K562 (cell line): Measurements from ENCODE around the gene HAND2. TPM values are rescaled to one million over a fixed set of nuclear protein-coding genes. Genes with fewer than 3 reads are reported as not detected.

Source experiments
- ATAC-seq: fragments of 200-7000 bp; cut with Tn5 transposase; 3 replicates; pipeline ENCODE4 v1.9.1; 2020; ENCODE audit warnings: moderate library complexity
- BruUV-seq: library from RNA; stranded (reverse); fragments of 400-500 nt; replicated peaks from 2 replicates; lab custom pipeline; 2021; lab: Mats Ljungman, UMichigan
- CTCF ChIA-PET: fragments of 300-600 bp; formaldehyde crosslinking; extraction: SDS; loops from one replicate; lab custom pipeline; 2021; ENCODE audit warnings: low intra/inter-chr PET ratio; lab: Yijun Ruan, JAX
- POLR2A ChIA-PET: fragments of 300-600, 350-650 bp; sonication (Branson Sonifier 250); formaldehyde crosslinking; extraction: SDS; loops from one replicate; lab custom pipeline; 2021; ENCODE audit warnings: antibody characterized with exemption, inconsistent platforms; lab: Yijun Ruan, JAX
- DNase-seq, 4 experiments: peaks; one replicate each; pipeline versions ENCODE4 v3.0.0 to v3.0.0-alpha.2; 2011 to 2018; ENCODE audit warnings: low spot score in 3 of 4, mixed read lengths in 3 of 4; ENCODE audit errors: extremely low read depth in 1 of 4
- FAIRE-seq: peaks from 2 replicates; lab custom pipeline; 2011; peaks lifted over from hg19 to GRCh38; lab: Jason Lieb, UNC
- H2AFZ ChIP-seq: 2 replicates; pipeline ENCODE4 v1.6.0; 2011; ENCODE audit warnings: low read depth, low read length, control low read depth, inconsistent platforms
- H3K27ac ChIP-seq: fragments of 200-600 bp; 3 replicates; pipeline ENCODE4 v1.8.0; 2011; ENCODE audit warnings: low read depth, mild to moderate bottlenecking, control low read depth, inconsistent platforms, low read length, moderate library complexity, mixed read lengths; ENCODE audit errors: extremely low read depth
- H3K27me3 ChIP-seq, 2 experiments: fragments of 300-600 bp in 1 of 2; 2 replicates in 1 of 2; 3 replicates in 1 of 2; pipeline versions ENCODE4 v1.6.0 to v1.8.0; 2011; ENCODE audit warnings: inconsistent platforms in 2 of 2, low read length in 2 of 2, mild to moderate bottlenecking in 1 of 2, mixed read lengths in 1 of 2, moderate library complexity in 1 of 2; ENCODE audit not compliant: control insufficient read depth in 2 of 2, insufficient read depth in 2 of 2
- H3K36me3 ChIP-seq: fragments of 300-600 bp; 3 replicates; pipeline ENCODE4 v1.8.0; 2011; ENCODE audit warnings: mild to moderate bottlenecking, low read length, inconsistent platforms; ENCODE audit not compliant: control insufficient read depth, insufficient read depth
- H3K4me1 ChIP-seq, 2 experiments: fragments of 200-600 bp in 1 of 2; replicated peaks in 1 of 2; 2 replicates in 1 of 2; 3 replicates in 1 of 2; pipeline versions ENCODE4 v1.5.1 to v1.8.0; 2011; ENCODE audit warnings: inconsistent platforms in 2 of 2, low read length in 2 of 2, mild to moderate bottlenecking in 1 of 2, mixed read lengths in 1 of 2, moderate library complexity in 1 of 2; ENCODE audit not compliant: control insufficient read depth in 2 of 2, insufficient read depth in 2 of 2
- H3K4me2 ChIP-seq: 2 replicates; pipeline ENCODE4 v1.6.1; 2011; ENCODE audit warnings: low read length, control low read depth, inconsistent platforms, mixed read lengths; ENCODE audit not compliant: insufficient read depth
- H3K4me3 ChIP-seq: fragments of 200-600 bp; sonication (generic), shearing (Covaris generic); 2 replicates; pipeline ENCODE4 v1.5.1; 2016; ENCODE audit warnings: control low read depth, inconsistent platforms
- H3K79me2 ChIP-seq: fragments of 200-600 bp; 3 replicates; pipeline ENCODE4 v1.8.0; 2011; ENCODE audit warnings: low read length, inconsistent platforms; ENCODE audit not compliant: control insufficient read depth, insufficient read depth
- H3K9ac ChIP-seq, 2 experiments: 2 replicates each; pipeline versions ENCODE4 v1.6.0 to v1.6.1; 2011; ENCODE audit warnings: low read depth in 2 of 2, low read length in 2 of 2, control low read depth in 1 of 2, inconsistent platforms in 1 of 2, mild to moderate bottlenecking in 1 of 2, mixed read lengths in 1 of 2; ENCODE audit not compliant: insufficient read depth in 1 of 2
- H3K9me1 ChIP-seq: one replicate; pipeline ENCODE4 v1.6.0; 2011; ENCODE audit warnings: inconsistent platforms, mild to moderate bottlenecking, low read length, moderate library complexity; ENCODE audit not compliant: control insufficient read depth, insufficient read depth
- H3K9me3 ChIP-seq: replicated peaks from 2 replicates; pipeline ENCODE4 v1.5.1; 2011; ENCODE audit warnings: low read depth, low read length, inconsistent platforms; ENCODE audit not compliant: control insufficient read depth, insufficient read depth
- H4K20me1 ChIP-seq: replicated peaks from 2 replicates; pipeline ENCODE4 v1.6.1; 2011; ENCODE audit warnings: low read length, inconsistent platforms, mixed read lengths; ENCODE audit not compliant: control insufficient read depth, insufficient read depth
- ATF4 ChIP-seq: fragments of 450-650 bp; formaldehyde crosslinking; IDR thresholded peaks from 2 replicates; pipeline ENCODE4 v1.4.0; 2022; ENCODE audit warnings: mild to moderate bottlenecking, moderate library complexity
- HBP1 ChIP-seq: fragments of 450-650 bp; formaldehyde crosslinking; IDR thresholded peaks from 2 replicates; pipeline ENCODE4 v1.4.0; 2022; ENCODE audit warnings: missing genetic modification characterization
- HNRNPH1 ChIP-seq: fragments of 200-400 bp; formaldehyde crosslinking; optimal IDR thresholded peaks from 2 replicates; pipeline ENCODE3; 2017; ENCODE audit warnings: low read depth, mild to moderate bottlenecking, low read length, moderate library complexity
- KDM4B ChIP-seq, 2 experiments: fragments of 450-650 bp in 1 of 2; sonication (generic) in 1 of 2; IDR thresholded peaks; 2 replicates each; pipeline ENCODE4 v1.6.1; 2016 to 2017; ENCODE audit warnings: borderline replicate concordance in 2 of 2, antibody characterized with exemption in 1 of 2, low read depth in 1 of 2, mild to moderate bottlenecking in 1 of 2
- MCM2 ChIP-seq: fragments of 450-650 bp; IDR thresholded peaks from 2 replicates; pipeline ENCODE4 v1.6.1; 2017; ENCODE audit warnings: low read depth, mild to moderate bottlenecking
- MITF ChIP-seq: IDR thresholded peaks from 2 replicates; pipeline ENCODE4 v1.6.1; 2014; ENCODE audit warnings: antibody characterized with exemption
- PKNOX1 ChIP-seq: fragments of 450-650 bp; IDR thresholded peaks from 2 replicates; pipeline ENCODE4 v1.6.1; 2016
- PTTG1 ChIP-seq: fragments of 450-650 bp; IDR thresholded peaks from 2 replicates; pipeline ENCODE4 v1.6.1; 2016; ENCODE audit warnings: low read depth, mild to moderate bottlenecking, missing genetic modification characterization, missing compliant biosample characterization
- SP2 ChIP-seq: IDR thresholded peaks from 2 replicates; pipeline ENCODE4 v1.6.1; 2011; ENCODE audit warnings: mild to moderate bottlenecking, low read depth, low read length, moderate library complexity; ENCODE audit not compliant: poor library complexity, severe bottlenecking; ENCODE audit errors: extremely low read depth
- ZFP30 ChIP-seq: fragments of 250-450 bp; sonication (Bioruptor Pico); IDR thresholded peaks from 2 replicates; pipeline ENCODE4 v1.8.0; 2022; ENCODE audit warnings: moderate library complexity, mild to moderate bottlenecking, inconsistent platforms, borderline replicate concordance
- WGBS: fragments of 100-300 bp; shearing (Covaris generic); methylation state at CpG from one replicate; pipeline ENCODE4 v1.1.6; 2016; ENCODE audit warnings: low coverage, mixed read lengths; ENCODE audit not compliant: insufficient coverage; ENCODE audit errors: missing lambda C conversion rate; 5-methylcytosine and 5-hydroxymethylcytosine counted together
- in situ Hi-C: fragments of 300-500 bp; cut with MboI; formaldehyde crosslinking; loops from 4 replicates; pipeline ENCODE4 v1.15.0; 2018; ENCODE audit warnings: inconsistent platforms, mixed read lengths
- intact Hi-C: fragments of 100-400 bp; cut with micrococcal nuclease; formaldehyde crosslinking; loops from 2 replicates; pipeline ENCODE4 v1.14.2; 2022
- polyA plus RNA-seq, 8 experiments: library from polyadenylated mRNA; depleted of rRNA in 4 of 8; stranded (reverse) in 5 of 8; unstranded in 3 of 8; fragments of >200 nt; fragmentation: Nextera tagmentation in 2 of 8; fragmentation: Illumina TruSeq in 1 of 8; extraction: Ambion mirVana in 2 of 8; extraction: Trizol in 1 of 8; gene quantifications; 2 replicates each; pipeline versions ENCODE4 v1.2.1 to v1.2.3, GENCODE V29; 2011 to 2014; ENCODE audit warnings: inconsistent platforms in 1 of 8, missing spikeins in 1 of 8
- total RNA-seq, 7 experiments: library from RNA; depleted of rRNA in 6 of 7; stranded (reverse); fragments of >200 nt in 6 of 7; fragmentation: Illumina TruSeq in 2 of 7; extraction: Trizol in 2 of 7; gene quantifications; 2 replicates each; pipeline versions ENCODE4 v1.2.1 to v1.2.3, GENCODE V29; 2011 to 2021; ENCODE audit warnings: low replicate concordance in 1 of 7

Gene HAND2
- total and polyA plus RNA-seq, 9 of the 15 experiments (the other 6 are each of a cell fraction or from before 2014, with no cell fraction given), result 1.7 to 12.8 (median 4.9) TPM

GRCh38 chr4:173560896-173561295, 30.9 kb upstream of the HAND2 start:
- FAIRE-seq, result no peak
- Histone ChIP-seq H4K20me1 (no peaks in the 10 kb centered on the region), H3K9me1 (no peaks in the 10 kb centered on the region), H3K36me3 (no peaks in the 10 kb centered on the region), H3K4me3 (no peak overlapping the region), H3K9ac (no peak overlapping the region), H3K79me2 (no peaks in the 10 kb centered on the region), H2AFZ (no peak overlapping the region), H3K4me2 (no peak overlapping the region), H3K4me1 (no peaks in the 10 kb centered on the region), H3K27me3 (no peaks in the 10 kb centered on the region), H3K9me3 (no peaks in the 10 kb centered on the region), H3K27ac (no peak overlapping the region)
- POLR2A ChIA-PET, result no interaction called here
- no peak for ATAC-seq
- no TSS peak for BruUV-seq
- intact Hi-C loops, result no loop called here
- TF ChIP-seq MITF, result no peak
- TF ChIP-seq PKNOX1, result no peak
- no peak for TF ChIP-seq PTTG1 (tag)
- TF ChIP-seq MCM2, result no peak
- no peak for TF ChIP-seq ZFP30
- TF ChIP-seq HBP1 (CRISPR knock-in tag), result no peak
- no peak for TF ChIP-seq KDM4B (IDR thresholded peaks at IDR 0.05; ENCODE audit: borderline replicate concordance in 2 of 2, low read depth in 1 of 2)
- no peak for TF ChIP-seq ATF4 (CRISPR knock-in tag)
- no peak for TF ChIP-seq HNRNPH1
- TF ChIP-seq SP2, result no peak
- DNase-seq, result no peak
- in situ Hi-C loops, result no loop called here
- 47% methylated on average over 1 of the region's 1 CpG for WGBS
- CTCF ChIA-PET, result no interaction called here
